ENCODE data around the gene HCK.

The HCK gene

DNA sequence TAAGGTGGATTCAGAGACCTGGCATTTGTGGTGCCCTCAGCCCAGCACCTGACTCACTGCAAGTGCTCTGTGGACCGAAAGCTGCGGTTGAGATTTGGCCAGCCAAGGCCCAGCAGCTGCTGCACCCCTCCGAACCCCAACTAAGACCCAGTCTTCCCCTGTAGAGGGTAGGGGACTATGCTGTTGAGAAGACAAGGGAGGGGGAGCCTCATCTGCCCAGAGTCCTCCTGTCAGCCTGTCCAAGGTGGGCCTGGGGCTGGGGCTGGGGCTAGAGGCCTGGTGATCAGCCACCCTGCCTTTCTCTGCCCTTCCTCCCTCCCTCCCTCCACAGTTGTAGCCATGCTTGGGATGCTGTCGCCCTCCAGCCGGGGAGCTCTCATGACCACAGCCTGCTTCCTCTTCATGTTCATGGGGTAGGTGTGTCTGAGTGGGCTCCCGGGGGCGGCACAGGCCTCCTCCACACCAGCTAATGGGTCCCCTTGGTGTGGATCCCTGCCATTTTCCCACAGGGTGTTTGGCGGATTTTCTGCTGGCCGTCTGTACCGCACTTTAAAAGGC, 98.3 kb downstream of the HCK start:
- Histone ChIP-seq H3K9ac (ENCODE audit: low read depth, low read length) (no peak overlapping the region), H3K9me3 (ENCODE audit: control insufficient read depth, insufficient read depth, low read length) (no peaks in the 10 kb centered on the region), H3K4me1 (ENCODE audit: insufficient read depth, low read length) (no peaks in the 10 kb centered on the region; the same call in 1 of the 2 replicates), H3K36me3 (ENCODE audit: insufficient read depth, low read length) (peaks cover 19% of the 10 kb centered on the region)
